ENCODE data around the gene MYOZ3. TPM values are rescaled to one million over a fixed set of nuclear protein-coding genes. Genes with fewer than 3 reads are reported as not detected.
A peak's percentile ranks its signal among the peaks of the same experiment; 100 is the strongest.

Gene MYOZ3
- total RNA-seq, 2 experiments from 2014 or later: not detected

DNA sequence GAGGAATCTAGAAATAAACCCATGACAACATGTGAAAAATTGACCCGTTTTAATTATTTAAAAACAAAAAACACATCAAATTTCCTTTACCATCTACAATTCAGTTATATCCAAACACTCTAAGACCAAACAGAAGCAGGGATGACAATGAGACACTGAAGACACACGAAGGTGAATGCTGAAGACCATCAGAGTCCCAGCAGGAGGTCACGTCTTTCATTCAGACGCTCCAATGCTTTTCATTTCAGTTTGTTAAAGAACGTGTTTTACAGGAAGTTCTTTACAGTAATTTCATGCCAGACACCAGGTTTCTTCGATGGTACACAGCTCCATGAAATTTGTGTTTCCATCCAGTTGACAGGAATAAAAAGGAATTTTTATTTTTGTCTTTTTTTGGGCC is 29.7 kb downstream of the MYOZ3 start:
- peaks cover 71% of the 10 kb centered on the region for H3K36me3 ChIP-seq (ENCODE audit: insufficient read depth, low read length)
- H2AFZ ChIP-seq (ENCODE audit: low read length): no peak overlapping the region
- POLR2A ChIA-PET: interaction anchor here (0.9 kb wide), 1 partner anchor 32 kb away, joined by 3 read pairs; no protein-coding TSS in a partner anchor
- no peak overlapping the region for H3K4me3 ChIP-seq (ENCODE audit: low read depth, low read length, poor library complexity, severe bottlenecking)
- no peaks in the 10 kb centered on the region for H3K79me2 ChIP-seq (ENCODE audit: insufficient read depth, low read depth, low read length)
- H3K9me2 ChIP-seq (ENCODE audit: insufficient read depth, low read length): no peaks in the 10 kb centered on the region
- no peak overlapping the region for H3K4me2 ChIP-seq (ENCODE audit: low read length)
- CTCF ChIA-PET (ENCODE audit: unreplicated experiment): no interaction called here
- intact Hi-C loops (cut with micrococcal nuclease; ENCODE audit: unreplicated experiment): no loop called here
- no peaks in the 10 kb centered on the region for H3K4me1 ChIP-seq (ENCODE audit: insufficient read depth, low read length, poor library complexity, severe bottlenecking)
- no peaks in the 10 kb centered on the region for H4K20me1 ChIP-seq (ENCODE audit: insufficient read depth, low read length)
- no peak for DNase-seq (ENCODE audit: low spot score)
- TF ChIP-seq EZH2phosphoT487 (IDR thresholded peaks at IDR 0.05; ENCODE audit: borderline replicate concordance, low read depth, low read length): no peak
- TF ChIP-seq, protein P1, sequence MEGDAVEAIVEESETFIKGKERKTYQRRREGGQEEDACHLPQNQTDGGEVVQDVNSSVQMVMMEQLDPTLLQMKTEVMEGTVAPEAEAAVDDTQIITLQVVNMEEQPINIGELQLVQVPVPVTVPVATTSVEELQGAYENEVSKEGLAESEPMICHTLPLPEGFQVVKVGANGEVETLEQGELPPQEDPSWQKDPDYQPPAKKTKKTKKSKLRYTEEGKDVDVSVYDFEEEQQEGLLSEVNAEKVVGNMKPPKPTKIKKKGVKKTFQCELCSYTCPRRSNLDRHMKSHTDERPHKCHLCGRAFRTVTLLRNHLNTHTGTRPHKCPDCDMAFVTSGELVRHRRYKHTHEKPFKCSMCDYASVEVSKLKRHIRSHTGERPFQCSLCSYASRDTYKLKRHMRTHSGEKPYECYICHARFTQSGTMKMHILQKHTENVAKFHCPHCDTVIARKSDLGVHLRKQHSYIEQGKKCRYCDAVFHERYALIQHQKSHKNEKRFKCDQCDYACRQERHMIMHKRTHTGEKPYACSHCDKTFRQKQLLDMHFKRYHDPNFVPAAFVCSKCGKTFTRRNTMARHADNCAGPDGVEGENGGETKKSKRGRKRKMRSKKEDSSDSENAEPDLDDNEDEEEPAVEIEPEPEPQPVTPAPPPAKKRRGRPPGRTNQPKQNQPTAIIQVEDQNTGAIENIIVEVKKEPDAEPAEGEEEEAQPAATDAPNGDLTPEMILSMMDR (conservative IDR thresholded peaks at IDR 0.05; ENCODE audit: low read length): no peak
- TSS peak; percentile 58 for BruUV-seq (replicated peaks)
- no peaks in the 10 kb centered on the region for H3K9me3 ChIP-seq (ENCODE audit: low read length)
- H3K27ac ChIP-seq (ENCODE audit: low read depth, low read length, poor library complexity, severe bottlenecking): no peak overlapping the region

DNA sequence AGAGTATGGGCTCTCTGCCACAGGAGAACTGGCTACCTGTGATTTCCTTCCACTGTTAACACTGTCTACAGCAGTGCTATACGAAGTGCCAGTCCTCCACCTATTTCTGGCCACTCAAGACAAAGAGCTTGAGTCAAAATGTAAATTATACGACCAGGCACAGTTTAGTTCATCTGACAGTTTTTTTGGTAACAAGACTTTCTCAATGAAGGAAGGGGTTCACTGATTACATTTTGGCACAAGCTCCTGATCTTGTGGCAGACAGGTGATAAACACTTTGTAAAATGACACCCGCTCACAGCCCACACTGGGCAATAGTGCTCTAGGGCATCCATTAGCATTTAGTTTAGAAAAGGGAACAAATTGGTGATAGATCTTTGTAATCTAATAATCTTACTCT is 31.2 kb downstream of the MYOZ3 start:
- H3K4me2 ChIP-seq (ENCODE audit: low read length): no peak overlapping the region
- BruUV-seq (replicated peaks): no TSS peak
- H4K20me1 ChIP-seq (ENCODE audit: insufficient read depth, low read length): no peaks in the 10 kb centered on the region
- no peak overlapping the region for H3K27ac ChIP-seq (ENCODE audit: low read depth, low read length, poor library complexity, severe bottlenecking)
- H3K4me1 ChIP-seq (ENCODE audit: insufficient read depth, low read length, poor library complexity, severe bottlenecking): no peaks in the 10 kb centered on the region
- ChIA-PET CTCF (ENCODE audit: unreplicated experiment) (no interaction called here), POLR2A (interaction anchor here (1.2 kb wide), 1 partner anchor 9 kb away, joined by 3 read pairs; the partner anchor contains the start of gene RBM22)
- no peaks in the 10 kb centered on the region for H3K79me2 ChIP-seq (ENCODE audit: insufficient read depth, low read depth, low read length)
- no peak for DNase-seq (ENCODE audit: low spot score)
- H2AFZ ChIP-seq (ENCODE audit: low read length): no peak overlapping the region
- no peaks in the 10 kb centered on the region for H3K9me3 ChIP-seq (ENCODE audit: low read length)
- no peaks in the 10 kb centered on the region for H3K9me2 ChIP-seq (ENCODE audit: insufficient read depth, low read length)
- peaks cover 86% of the 10 kb centered on the region for H3K36me3 ChIP-seq (ENCODE audit: insufficient read depth, low read length)
- TF ChIP-seq, protein P1 (conservative IDR thresholded peaks at IDR 0.05; ENCODE audit: low read length): no peak
- no peak for TF ChIP-seq EZH2phosphoT487 (IDR thresholded peaks at IDR 0.05; ENCODE audit: borderline replicate concordance, low read depth, low read length)
- H3K4me3 ChIP-seq (ENCODE audit: low read depth, low read length, poor library complexity, severe bottlenecking): no peak overlapping the region
- intact Hi-C loops (cut with micrococcal nuclease; ENCODE audit: unreplicated experiment): no loop called here

DNA sequence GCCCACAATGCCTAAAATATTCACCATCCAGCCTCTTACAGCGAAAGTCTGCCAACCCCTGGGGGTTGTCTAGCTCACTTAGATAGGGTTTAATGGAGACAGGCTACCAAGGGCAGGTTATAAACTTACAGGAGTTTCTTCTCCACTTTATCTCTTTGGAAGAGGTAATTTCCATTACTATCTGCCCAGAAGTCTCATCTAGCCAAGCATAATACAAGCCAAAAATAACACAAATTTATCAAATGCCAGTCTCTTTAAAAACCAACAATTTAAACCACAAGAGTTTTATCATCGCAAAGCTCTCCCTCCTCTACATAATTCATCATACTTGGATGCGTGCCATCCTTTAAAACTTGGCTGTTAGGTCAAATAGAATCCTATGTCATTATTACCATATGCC is 33.6 kb downstream of the MYOZ3 start:
- ChIA-PET POLR2A (interaction anchor here (1.7 kb wide), 1 partner anchor 9 kb away, joined by 6 read pairs; no protein-coding TSS in a partner anchor), CTCF (ENCODE audit: unreplicated experiment) (no interaction called here)
- intact Hi-C loops (cut with micrococcal nuclease; ENCODE audit: unreplicated experiment): no loop called here

More for the DNA sequence above, 33.6 kb downstream of the MYOZ3 start:
- Histone ChIP-seq H3K36me3 (ENCODE audit: insufficient read depth, low read length) (peaks cover 95% of the 10 kb centered on the region), H3K4me1 (ENCODE audit: insufficient read depth, low read length, poor library complexity, severe bottlenecking) (peaks cover 5% of the 10 kb centered on the region), H3K79me2 (ENCODE audit: insufficient read depth, low read depth, low read length) (peaks cover 7% of the 10 kb centered on the region), H2AFZ (ENCODE audit: low read length) (no peak overlapping the region), H3K4me2 (ENCODE audit: low read length) (no peak overlapping the region), H3K27ac (ENCODE audit: low read depth, low read length, poor library complexity, severe bottlenecking) (no peak overlapping the region), H3K4me3 (ENCODE audit: low read depth, low read length, poor library complexity, severe bottlenecking) (no peak overlapping the region), H3K9me2 (ENCODE audit: insufficient read depth, low read length) (no peaks in the 10 kb centered on the region), H3K9me3 (ENCODE audit: low read length) (no peaks in the 10 kb centered on the region), H4K20me1 (ENCODE audit: insufficient read depth, low read length) (peaks cover 2% of the 10 kb centered on the region; the same call in 1 of the 2 replicates)
- TF ChIP-seq, protein P1 (conservative IDR thresholded peaks at IDR 0.05; ENCODE audit: low read length): no peak
- TF ChIP-seq EZH2phosphoT487 (IDR thresholded peaks at IDR 0.05; ENCODE audit: borderline replicate concordance, low read depth, low read length): no peak
- BruUV-seq (replicated peaks): no TSS peak
- no peak for DNase-seq (ENCODE audit: low spot score)
